A549 (cell line): Measurements from ENCODE around the gene SLC43A1. TPM values are rescaled to one million over a fixed set of nuclear protein-coding genes. Genes with fewer than 3 reads are reported as not detected.

Experiments used
- CBX2 ChIP-seq: fragments of 200-600 bp; sonication (generic); IDR thresholded peaks from 2 replicates; pipeline ENCODE4 v1.6.1; 2016; ENCODE audit warnings: low read depth, mild to moderate bottlenecking, borderline replicate concordance
- CBX8 ChIP-seq: fragments of 200-600 bp; sonication (generic); IDR thresholded peaks from 2 replicates; pipeline ENCODE4 v1.6.1; 2016
- CEBPB ChIP-seq, 2 experiments: fragments of >200 bp in 1 of 2; sonication (Bioruptor Twin) in 1 of 2; formaldehyde crosslinking in 1 of 2; IDR thresholded peaks; 2 replicates each; pipeline ENCODE4 v1.6.1; 2012 to 2016
- CHD2 ChIP-seq: fragments of 150-350 bp; IDR thresholded peaks from 2 replicates; pipeline ENCODE4 v1.6.1; 2014; ENCODE audit warnings: low read length; ENCODE audit not compliant: partially characterized antibody
- EHF ChIP-seq: fragments of 250-450 bp; sonication (Bioruptor Pico); IDR thresholded peaks from 2 replicates; pipeline ENCODE4 v1.5.0; 2020; ENCODE audit warnings: mild to moderate bottlenecking
- EHMT2 ChIP-seq: fragments of 200-600 bp; sonication (generic); IDR thresholded peaks from 2 replicates; pipeline ENCODE4 v1.6.1; 2016; ENCODE audit warnings: antibody characterized with exemption, low read depth, mild to moderate bottlenecking, moderate library complexity
- EP300 ChIP-seq, 2 experiments: fragments of >200 bp; sonication (Bioruptor Twin); formaldehyde crosslinking; IDR thresholded peaks; 2 replicates in 1 of 2; 3 replicates in 1 of 2; pipeline ENCODE4 v1.6.1; 2016 to 2017
- FOSB ChIP-seq: fragments of 250-450 bp; sonication (Bioruptor Pico); IDR thresholded peaks from 2 replicates; pipeline ENCODE4 v1.5.0; 2020; ENCODE audit warnings: mild to moderate bottlenecking, moderate library complexity
- FOXS1 ChIP-seq: fragments of 250-450 bp; sonication (Bioruptor Pico); IDR thresholded peaks from 2 replicates; pipeline ENCODE4 v1.5.0; 2020; ENCODE audit warnings: mild to moderate bottlenecking, moderate library complexity
- HDAC2 ChIP-seq: fragments of 200-600 bp; sonication (generic); IDR thresholded peaks from 2 replicates; pipeline ENCODE4 v1.6.1; 2016
- HOXA7 ChIP-seq: fragments of 250-450 bp; sonication (Bioruptor Pico); IDR thresholded peaks from 2 replicates; pipeline ENCODE4 v1.5.0; 2020; ENCODE audit warnings: mild to moderate bottlenecking, moderate library complexity
- HOXB5 ChIP-seq: fragments of 250-450 bp; sonication (Bioruptor Pico); IDR thresholded peaks from 2 replicates; pipeline ENCODE4 v1.5.0; 2020; ENCODE audit warnings: mild to moderate bottlenecking, moderate library complexity
- JUN ChIP-seq, 2 experiments: fragments of >200 bp; sonication (Bioruptor Twin); formaldehyde crosslinking; IDR thresholded peaks; 2 replicates in 1 of 2; 3 replicates in 1 of 2; pipeline ENCODE4 v1.6.1; 2016 to 2017
- JUNB ChIP-seq: fragments of >200 bp; sonication (Bioruptor Twin); formaldehyde crosslinking; IDR thresholded peaks from 2 replicates; pipeline ENCODE4 v1.6.1; 2016
- KDM1A ChIP-seq: fragments of 200-600 bp; sonication (generic); IDR thresholded peaks from 2 replicates; pipeline ENCODE4 v1.6.1; 2016; ENCODE audit warnings: low read depth, mild to moderate bottlenecking
- KDM5A ChIP-seq: fragments of 200-600 bp; sonication (generic); IDR thresholded peaks from 2 replicates; pipeline ENCODE4 v1.6.1; 2016; ENCODE audit warnings: antibody characterized with exemption, mild to moderate bottlenecking
- MAFK ChIP-seq: fragments of 450-650 bp; IDR thresholded peaks from 2 replicates; pipeline ENCODE4 v1.6.1; 2014; ENCODE audit not compliant: partially characterized antibody
- MAZ ChIP-seq: fragments of 150-350 bp; IDR thresholded peaks from 2 replicates; pipeline ENCODE4 v1.6.1; 2014; ENCODE audit warnings: antibody characterized with exemption, low read depth, low read length, borderline replicate concordance
- MYC ChIP-seq: IDR thresholded peaks from 2 replicates; pipeline ENCODE4 v1.6.1; 2012; ENCODE audit warnings: mild to moderate bottlenecking, inconsistent platforms, low read length, improper control_type of control experiment, borderline replicate concordance
- NFE2L2 ChIP-seq: fragments of 150-350 bp; conservative IDR thresholded peaks from 2 replicates; pipeline ENCODE4 v1.6.1; 2014; ENCODE audit warnings: low read length
- NPAS2 ChIP-seq: fragments of 250-450 bp; sonication (Bioruptor Pico); IDR thresholded peaks from 2 replicates; pipeline ENCODE4 v1.8.0; 2022; ENCODE audit warnings: mild to moderate bottlenecking, moderate library complexity, borderline replicate concordance
- NR3C1 ChIP-seq: fragments of >200 bp; sonication (Bioruptor Twin); formaldehyde crosslinking; IDR thresholded peaks from 3 replicates; pipeline ENCODE4 v1.6.1; 2017
- PHF8 ChIP-seq: fragments of 200-600 bp; sonication (generic); IDR thresholded peaks from 2 replicates; pipeline ENCODE4 v1.6.1; 2016; ENCODE audit warnings: low read depth, mild to moderate bottlenecking, antibody characterized with exemption, moderate library complexity, borderline replicate concordance
- POLR2A ChIP-seq: IDR thresholded peaks from 2 replicates; pipeline ENCODE4 v1.6.1; 2012; ENCODE audit warnings: mild to moderate bottlenecking, low read length
- POLR2AphosphoS2 ChIP-seq: conservative IDR thresholded peaks from 2 replicates; pipeline ENCODE4 v1.6.1; 2012; ENCODE audit warnings: low read length, improper control_type of control experiment, inconsistent platforms
- RARB ChIP-seq: fragments of 250-450 bp; sonication (Bioruptor Pico); IDR thresholded peaks from 2 replicates; pipeline ENCODE4 v1.8.0; 2021; ENCODE audit warnings: mild to moderate bottlenecking, moderate library complexity
- RCOR1 ChIP-seq: fragments of 150-350 bp; IDR thresholded peaks from 2 replicates; pipeline ENCODE4 v1.6.1; 2014; ENCODE audit warnings: antibody characterized with exemption, low read length, low read depth
- RNF2 ChIP-seq: fragments of 200-600 bp; sonication (generic); IDR thresholded peaks from 2 replicates; pipeline ENCODE4 v1.6.1; 2016; ENCODE audit warnings: low read depth, mild to moderate bottlenecking, antibody characterized with exemption, moderate library complexity, borderline replicate concordance
- TP53 ChIP-seq: fragments of 250-450 bp; sonication (Bioruptor Pico); IDR thresholded peaks from 2 replicates; pipeline ENCODE4 v1.5.0; 2021; ENCODE audit warnings: mild to moderate bottlenecking, moderate library complexity
- ZFP36 ChIP-seq: fragments of 450-650 bp; IDR thresholded peaks from 2 replicates; pipeline ENCODE4 v1.6.1; 2014; ENCODE audit warnings: borderline replicate concordance; ENCODE audit not compliant: partially characterized antibody
- ZNF302 ChIP-seq: fragments of 250-450 bp; sonication (Bioruptor Pico); IDR thresholded peaks from 2 replicates; pipeline ENCODE4 v1.9.0; 2021; ENCODE audit warnings: inconsistent platforms, mild to moderate bottlenecking, moderate library complexity
- polyA plus RNA-seq, 4 experiments: library from polyadenylated mRNA; depleted of rRNA in 3 of 4; stranded (reverse); fragments of >200 nt; fragmentation: RNase III in 1 of 4; extraction: RNeasy Plus Mini Kit Qiagen cat#74134 plus additional on column Dnase treatment in 1 of 4; gene quantifications; 2 replicates in 3 of 4; 3 replicates in 1 of 4; pipeline ENCODE4 v1.2.3, GENCODE V29; 2011 to 2017
- TF ChIP-seq, protein P1 (sequence below): IDR thresholded peaks from 2 replicates; pipeline ENCODE4 v1.6.1; 2012
- TF ChIP-seq, protein P2 (sequence below): fragments of >200 bp; sonication (Bioruptor Twin); formaldehyde crosslinking; IDR thresholded peaks from 2 replicates; pipeline ENCODE4 v1.6.1; 2016
- TF ChIP-seq, protein P3 (sequence below): IDR thresholded peaks from 2 replicates; pipeline ENCODE4 v1.6.1; 2012; ENCODE audit warnings: low read depth, borderline replicate concordance
- TF ChIP-seq, protein P4 (sequence below): fragments of 150-350 bp; IDR thresholded peaks from 2 replicates; pipeline ENCODE4 v1.6.1; 2014; ENCODE audit warnings: low read depth, mild to moderate bottlenecking, low read length
- TF ChIP-seq, protein P5 (sequence below): fragments of 200-600 bp; sonication (generic); IDR thresholded peaks from 2 replicates; pipeline ENCODE4 v1.6.1; 2016; ENCODE audit warnings: antibody characterized with exemption, mild to moderate bottlenecking, moderate library complexity
- TF ChIP-seq, protein P6 (sequence below): IDR thresholded peaks from 2 replicates; pipeline ENCODE4 v1.6.1; 2012

Gene SLC43A1
- polyA plus RNA-seq, 2 of the 4 experiments (the other 2 are of a cell fraction): 1.0 to 4.6 TPM

DNA sequence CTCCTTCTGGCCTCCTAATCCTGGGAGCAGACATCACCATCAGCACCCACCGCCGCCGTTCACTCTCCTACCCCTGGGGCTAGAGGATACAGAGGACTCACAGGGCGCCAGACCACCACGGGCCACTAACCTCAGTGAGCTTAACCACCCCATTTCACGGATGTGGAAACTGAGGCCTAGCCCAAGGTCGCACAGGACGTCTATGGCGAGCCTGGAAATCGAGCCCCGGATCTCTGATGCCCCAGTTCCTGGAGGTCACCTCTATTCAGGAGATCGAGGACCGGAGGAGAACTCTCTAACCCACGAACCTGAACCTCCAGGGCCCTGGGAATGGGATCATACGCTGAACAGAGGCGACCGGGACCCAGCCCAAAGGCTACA is 14.7 kb upstream of the SLC43A1 start (continued):
- TF ChIP-seq EP300 (IDR thresholded peaks at IDR 0.05): no peak
- no peak for TF ChIP-seq CBX8
- no peak for TF ChIP-seq NPAS2
- TF ChIP-seq MYC: no peak
- TF ChIP-seq EHF (CRISPR knock-in tag): no peak
- TF ChIP-seq POLR2AphosphoS2: no peak
- TF ChIP-seq ZFP36: no peak
- TF ChIP-seq MAZ: no peak
- TF ChIP-seq HDAC2: peak; percentile 81; the same call in 1 of the 2 replicates
- TF ChIP-seq, protein P1, sequence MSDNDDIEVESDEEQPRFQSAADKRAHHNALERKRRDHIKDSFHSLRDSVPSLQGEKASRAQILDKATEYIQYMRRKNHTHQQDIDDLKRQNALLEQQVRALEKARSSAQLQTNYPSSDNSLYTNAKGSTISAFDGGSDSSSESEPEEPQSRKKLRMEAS: no peak
- no peak for TF ChIP-seq FOSB (CRISPR knock-in tag)
- TF ChIP-seq HOXB5 (CRISPR knock-in tag): no peak
- no peak for TF ChIP-seq CHD2
- TF ChIP-seq JUNB: no peak
- TF ChIP-seq JUN (IDR thresholded peaks at IDR 0.05): no peak
- no peak for TF ChIP-seq RCOR1
- no peak for TF ChIP-seq ZNF302 (CRISPR knock-in tag)
- TF ChIP-seq KDM1A: peak; percentile 98
- TF ChIP-seq, protein P2, sequence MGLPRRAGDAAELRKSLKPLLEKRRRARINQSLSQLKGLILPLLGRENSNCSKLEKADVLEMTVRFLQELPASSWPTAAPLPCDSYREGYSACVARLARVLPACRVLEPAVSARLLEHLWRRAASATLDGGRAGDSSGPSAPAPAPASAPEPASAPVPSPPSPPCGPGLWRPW: no peak
- TF ChIP-seq, protein P3, sequence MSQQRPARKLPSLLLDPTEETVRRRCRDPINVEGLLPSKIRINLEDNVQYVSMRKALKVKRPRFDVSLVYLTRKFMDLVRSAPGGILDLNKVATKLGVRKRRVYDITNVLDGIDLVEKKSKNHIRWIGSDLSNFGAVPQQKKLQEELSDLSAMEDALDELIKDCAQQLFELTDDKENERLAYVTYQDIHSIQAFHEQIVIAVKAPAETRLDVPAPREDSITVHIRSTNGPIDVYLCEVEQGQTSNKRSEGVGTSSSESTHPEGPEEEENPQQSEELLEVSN: no peak
- TF ChIP-seq CEBPB (IDR thresholded peaks at IDR 0.05): no peak
- no peak for TF ChIP-seq HOXA7 (CRISPR knock-in tag)
- no peak for TF ChIP-seq TP53 (CRISPR knock-in tag)
- TF ChIP-seq RARB (CRISPR knock-in tag): no peak
- TF ChIP-seq POLR2A: no peak
- TF ChIP-seq PHF8: peak; percentile 74; the same call in 1 of the 2 replicates
- peak; percentile 56; the same call in 1 of the 2 replicates for TF ChIP-seq KDM5A
- no peak for TF ChIP-seq NR3C1
- TF ChIP-seq, protein P4, sequence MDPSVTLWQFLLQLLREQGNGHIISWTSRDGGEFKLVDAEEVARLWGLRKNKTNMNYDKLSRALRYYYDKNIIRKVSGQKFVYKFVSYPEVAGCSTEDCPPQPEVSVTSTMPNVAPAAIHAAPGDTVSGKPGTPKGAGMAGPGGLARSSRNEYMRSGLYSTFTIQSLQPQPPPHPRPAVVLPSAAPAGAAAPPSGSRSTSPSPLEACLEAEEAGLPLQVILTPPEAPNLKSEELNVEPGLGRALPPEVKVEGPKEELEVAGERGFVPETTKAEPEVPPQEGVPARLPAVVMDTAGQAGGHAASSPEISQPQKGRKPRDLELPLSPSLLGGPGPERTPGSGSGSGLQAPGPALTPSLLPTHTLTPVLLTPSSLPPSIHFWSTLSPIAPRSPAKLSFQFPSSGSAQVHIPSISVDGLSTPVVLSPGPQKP: no peak
- no peak for TF ChIP-seq CBX2
- no peak for TF ChIP-seq EHMT2
- no peak for TF ChIP-seq NFE2L2
- no peak for TF ChIP-seq MAFK
- TF ChIP-seq, protein P5, sequence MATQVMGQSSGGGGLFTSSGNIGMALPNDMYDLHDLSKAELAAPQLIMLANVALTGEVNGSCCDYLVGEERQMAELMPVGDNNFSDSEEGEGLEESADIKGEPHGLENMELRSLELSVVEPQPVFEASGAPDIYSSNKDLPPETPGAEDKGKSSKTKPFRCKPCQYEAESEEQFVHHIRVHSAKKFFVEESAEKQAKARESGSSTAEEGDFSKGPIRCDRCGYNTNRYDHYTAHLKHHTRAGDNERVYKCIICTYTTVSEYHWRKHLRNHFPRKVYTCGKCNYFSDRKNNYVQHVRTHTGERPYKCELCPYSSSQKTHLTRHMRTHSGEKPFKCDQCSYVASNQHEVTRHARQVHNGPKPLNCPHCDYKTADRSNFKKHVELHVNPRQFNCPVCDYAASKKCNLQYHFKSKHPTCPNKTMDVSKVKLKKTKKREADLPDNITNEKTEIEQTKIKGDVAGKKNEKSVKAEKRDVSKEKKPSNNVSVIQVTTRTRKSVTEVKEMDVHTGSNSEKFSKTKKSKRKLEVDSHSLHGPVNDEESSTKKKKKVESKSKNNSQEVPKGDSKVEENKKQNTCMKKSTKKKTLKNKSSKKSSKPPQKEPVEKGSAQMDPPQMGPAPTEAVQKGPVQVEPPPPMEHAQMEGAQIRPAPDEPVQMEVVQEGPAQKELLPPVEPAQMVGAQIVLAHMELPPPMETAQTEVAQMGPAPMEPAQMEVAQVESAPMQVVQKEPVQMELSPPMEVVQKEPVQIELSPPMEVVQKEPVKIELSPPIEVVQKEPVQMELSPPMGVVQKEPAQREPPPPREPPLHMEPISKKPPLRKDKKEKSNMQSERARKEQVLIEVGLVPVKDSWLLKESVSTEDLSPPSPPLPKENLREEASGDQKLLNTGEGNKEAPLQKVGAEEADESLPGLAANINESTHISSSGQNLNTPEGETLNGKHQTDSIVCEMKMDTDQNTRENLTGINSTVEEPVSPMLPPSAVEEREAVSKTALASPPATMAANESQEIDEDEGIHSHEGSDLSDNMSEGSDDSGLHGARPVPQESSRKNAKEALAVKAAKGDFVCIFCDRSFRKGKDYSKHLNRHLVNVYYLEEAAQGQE: no peak
- TF ChIP-seq FOXS1 (CRISPR knock-in tag): no peak
- TF ChIP-seq, protein P6, sequence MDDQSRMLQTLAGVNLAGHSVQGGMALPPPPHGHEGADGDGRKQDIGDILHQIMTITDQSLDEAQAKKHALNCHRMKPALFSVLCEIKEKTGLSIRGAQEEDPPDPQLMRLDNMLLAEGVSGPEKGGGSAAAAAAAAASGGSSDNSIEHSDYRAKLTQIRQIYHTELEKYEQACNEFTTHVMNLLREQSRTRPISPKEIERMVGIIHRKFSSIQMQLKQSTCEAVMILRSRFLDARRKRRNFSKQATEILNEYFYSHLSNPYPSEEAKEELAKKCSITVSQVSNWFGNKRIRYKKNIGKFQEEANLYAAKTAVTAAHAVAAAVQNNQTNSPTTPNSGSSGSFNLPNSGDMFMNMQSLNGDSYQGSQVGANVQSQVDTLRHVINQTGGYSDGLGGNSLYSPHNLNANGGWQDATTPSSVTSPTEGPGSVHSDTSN: no peak
- no peak for TF ChIP-seq RNF2
